Activated T-helper 17 cell treated with anti-CD3 and anti-CD28 coated beads, Interleukin-2, amount 50 U/mL, for 72 hours (primary cell): ENCODE results near the gene SMCO2. TPM values are rescaled to one million over a fixed set of nuclear protein-coding genes. Genes with fewer than 3 reads are reported as not detected.

Source experiments
- ATAC-seq: fragments of 150-1000 bp; cut with Tn5 transposase; replicated peaks from 2 replicates; pipeline ENCODE4 v1.10.0; 2021; ENCODE audit warnings: mild to moderate bottlenecking, moderate library complexity
- H3K27ac Mint-ChIP-seq: one replicate; pipeline ENCODE4 v1.8.0; 2022; ENCODE audit warnings: mixed read lengths
- H3K27me3 Mint-ChIP-seq: one replicate; pipeline ENCODE4 v1.8.0; 2022; ENCODE audit warnings: mixed read lengths
- H3K36me3 Mint-ChIP-seq: one replicate; pipeline ENCODE4 v1.8.0; 2022; ENCODE audit warnings: low read depth, mild to moderate bottlenecking, mixed read lengths
- H3K4me1 Mint-ChIP-seq: one replicate; pipeline ENCODE4 v1.8.0; 2022; ENCODE audit warnings: mixed read lengths
- H3K4me3 Mint-ChIP-seq: one replicate; pipeline ENCODE4 v1.8.0; 2022; ENCODE audit warnings: mild to moderate bottlenecking, mixed read lengths
- H3K9me3 Mint-ChIP-seq: one replicate; pipeline ENCODE4 v1.8.0; 2022; ENCODE audit warnings: mixed read lengths
- total RNA-seq, 2 donors: library from RNA; stranded (reverse); gene quantifications; one replicate each; pipeline ENCODE4 v1.2.3, GENCODE V29; 2022

SMCO2 gene
- total RNA-seq, 2 donors from 2014 or later, result 0.41 TPM; not detected in 1

GRCh38 chr12:27498761-27499160 lies 52.2 kb downstream of the SMCO2 start:
- H3K27me3 Mint-ChIP-seq, result peaks cover 19% of the 10 kb centered on the region
- no peaks in the 10 kb centered on the region for H3K36me3 Mint-ChIP-seq
- peaks cover 9% of the 10 kb centered on the region for H3K4me1 Mint-ChIP-seq
- ATAC-seq, result no peak
- H3K4me3 Mint-ChIP-seq, result peak overlapping the region; percentile 36
- H3K27ac Mint-ChIP-seq, result no peak overlapping the region
- no peaks in the 10 kb centered on the region for H3K9me3 Mint-ChIP-seq

- H3K9me3 Mint-ChIP-seq, result no peaks in the 10 kb centered on the region
- no peaks in the 10 kb centered on the region for H3K36me3 Mint-ChIP-seq
- peaks cover 9% of the 10 kb centered on the region for H3K4me1 Mint-ChIP-seq
- H3K27ac Mint-ChIP-seq, result no peak overlapping the region
- peaks cover 25% of the 10 kb centered on the region for H3K27me3 Mint-ChIP-seq
- ATAC-seq, result no peak
- H3K4me3 Mint-ChIP-seq, result no peak overlapping the region
Measured at GRCh38 chr12:27499377-27499776, 52.8 kb downstream of the SMCO2 start.

- Mint-ChIP-seq H3K4me1 (peaks cover 9% of the 10 kb centered on the region), H3K4me3 (no peak overlapping the region), H3K27ac (no peak overlapping the region), H3K9me3 (no peaks in the 10 kb centered on the region), H3K27me3 (peaks cover 26% of the 10 kb centered on the region), H3K36me3 (no peaks in the 10 kb centered on the region)
- ATAC-seq, result no peak
Measured at GRCh38 chr12:27500546-27500945, 54.0 kb downstream of the SMCO2 start.

GRCh38 chr12:27502021-27502435 lies 55.5 kb downstream of the SMCO2 start:
- Mint-ChIP-seq H3K27ac (no peak overlapping the region), H3K4me3 (peak overlapping the region; percentile 16), H3K27me3 (peaks cover 32% of the 10 kb centered on the region), H3K36me3 (no peaks in the 10 kb centered on the region), H3K4me1 (peaks cover 9% of the 10 kb centered on the region), H3K9me3 (no peaks in the 10 kb centered on the region)
- ATAC-seq, result peak; percentile 52

GRCh38 chr12:27504507-27504906 lies 58.0 kb downstream of the SMCO2 start:
- H3K9me3 Mint-ChIP-seq, result no peaks in the 10 kb centered on the region
- H3K27ac Mint-ChIP-seq, result no peak overlapping the region
- H3K27me3 Mint-ChIP-seq, result peaks cover 28% of the 10 kb centered on the region
- no peak overlapping the region for H3K4me3 Mint-ChIP-seq
- H3K36me3 Mint-ChIP-seq, result no peaks in the 10 kb centered on the region
- H3K4me1 Mint-ChIP-seq, result no peaks in the 10 kb centered on the region
- ATAC-seq, result no peak

- Mint-ChIP-seq H3K9me3 (no peaks in the 10 kb centered on the region), H3K27me3 (peaks cover 28% of the 10 kb centered on the region), H3K4me3 (no peak overlapping the region), H3K36me3 (no peaks in the 10 kb centered on the region), H3K27ac (no peak overlapping the region), H3K4me1 (no peaks in the 10 kb centered on the region)
- ATAC-seq, result no peak
Measured at GRCh38 chr12:27505109-27505508, 58.6 kb downstream of the SMCO2 start.

GRCh38 chr12:27505761-27506160 lies 59.2 kb downstream of the SMCO2 start:
- H3K27me3 Mint-ChIP-seq, result peaks cover 28% of the 10 kb centered on the region
- ATAC-seq, result no peak
- no peaks in the 10 kb centered on the region for H3K9me3 Mint-ChIP-seq
- no peak overlapping the region for H3K27ac Mint-ChIP-seq
- no peaks in the 10 kb centered on the region for H3K36me3 Mint-ChIP-seq
- H3K4me1 Mint-ChIP-seq, result no peaks in the 10 kb centered on the region
- H3K4me3 Mint-ChIP-seq, result no peak overlapping the region

GRCh38 chr12:27506645-27507189 lies 60.2 kb downstream of the SMCO2 start:
- no peaks in the 10 kb centered on the region for H3K4me1 Mint-ChIP-seq
- no peak overlapping the region for H3K27ac Mint-ChIP-seq
- H3K4me3 Mint-ChIP-seq, result no peak overlapping the region
- ATAC-seq, result no peak
- no peaks in the 10 kb centered on the region for H3K9me3 Mint-ChIP-seq
- H3K36me3 Mint-ChIP-seq, result no peaks in the 10 kb centered on the region
- H3K27me3 Mint-ChIP-seq, result peaks cover 30% of the 10 kb centered on the region

GRCh38 chr12:27508736-27509431 lies 62.3 kb downstream of the SMCO2 start:
- H3K36me3 Mint-ChIP-seq, result no peaks in the 10 kb centered on the region
- H3K4me3 Mint-ChIP-seq, result no peak overlapping the region
- H3K9me3 Mint-ChIP-seq, result no peaks in the 10 kb centered on the region
- ATAC-seq, result no peak
- H3K4me1 Mint-ChIP-seq, result no peaks in the 10 kb centered on the region
- H3K27me3 Mint-ChIP-seq, result peaks cover 24% of the 10 kb centered on the region
- H3K27ac Mint-ChIP-seq, result no peak overlapping the region

GRCh38 chr12:27511031-27511722 lies 64.6 kb downstream of the SMCO2 start:
- Mint-ChIP-seq H3K36me3 (no peaks in the 10 kb centered on the region), H3K27me3 (peaks cover 11% of the 10 kb centered on the region), H3K4me3 (no peak overlapping the region), H3K27ac (no peak overlapping the region), H3K9me3 (no peaks in the 10 kb centered on the region), H3K4me1 (no peaks in the 10 kb centered on the region)
- no peak for ATAC-seq

GRCh38 chr12:27511723-27512045 lies 65.1 kb downstream of the SMCO2 start:
- Mint-ChIP-seq H3K36me3 (no peaks in the 10 kb centered on the region), H3K27ac (no peak overlapping the region), H3K4me3 (no peak overlapping the region)

GRCh38 chr12:27513155-27513824 lies 66.8 kb downstream of the SMCO2 start:
- no peaks in the 10 kb centered on the region for H3K36me3 Mint-ChIP-seq

More at GRCh38 chr12:27511723-27512045, 65.1 kb downstream of the SMCO2 start:
- Mint-ChIP-seq H3K4me1 (no peaks in the 10 kb centered on the region), H3K9me3 (no peaks in the 10 kb centered on the region), H3K27me3 (peaks cover 10% of the 10 kb centered on the region)
- ATAC-seq, result no peak

GRCh38 chr12:27515671-27516070 lies 69.1 kb downstream of the SMCO2 start:
- no peaks in the 10 kb centered on the region for H3K4me1 Mint-ChIP-seq
- H3K9me3 Mint-ChIP-seq, result no peaks in the 10 kb centered on the region
- H3K4me3 Mint-ChIP-seq, result no peak overlapping the region
- H3K27ac Mint-ChIP-seq, result no peak overlapping the region
- ATAC-seq, result no peak
- peaks cover 23% of the 10 kb centered on the region for H3K27me3 Mint-ChIP-seq
- no peaks in the 10 kb centered on the region for H3K36me3 Mint-ChIP-seq

More at GRCh38 chr12:27513155-27513824, 66.8 kb downstream of the SMCO2 start:
- Mint-ChIP-seq H3K27me3 (peaks cover 14% of the 10 kb centered on the region), H3K9me3 (no peaks in the 10 kb centered on the region), H3K4me3 (no peak overlapping the region), H3K4me1 (no peaks in the 10 kb centered on the region), H3K27ac (no peak overlapping the region)
- no peak for ATAC-seq

- no peaks in the 10 kb centered on the region for H3K4me1 Mint-ChIP-seq
- ATAC-seq, result no peak
- H3K27ac Mint-ChIP-seq, result no peak overlapping the region
- no peak overlapping the region for H3K4me3 Mint-ChIP-seq
- peaks cover 18% of the 10 kb centered on the region for H3K27me3 Mint-ChIP-seq
- H3K36me3 Mint-ChIP-seq, result no peaks in the 10 kb centered on the region
- H3K9me3 Mint-ChIP-seq, result no peaks in the 10 kb centered on the region
Measured at GRCh38 chr12:27516625-27517024, 70.1 kb downstream of the SMCO2 start.

GRCh38 chr12:27517546-27517945 lies 71.0 kb downstream of the SMCO2 start:
- H3K36me3 Mint-ChIP-seq, result no peaks in the 10 kb centered on the region
- no peak for ATAC-seq
- no peak overlapping the region for H3K4me3 Mint-ChIP-seq
- peaks cover 7% of the 10 kb centered on the region for H3K4me1 Mint-ChIP-seq
- no peak overlapping the region for H3K27ac Mint-ChIP-seq
- H3K9me3 Mint-ChIP-seq, result no peaks in the 10 kb centered on the region
- H3K27me3 Mint-ChIP-seq, result peaks cover 18% of the 10 kb centered on the region
